Measurements from ENCODE around the gene ABHD17A.
A peak's percentile ranks its signal among the peaks of the same experiment; 100 is the strongest.
"Not testable (repeated sequence)": the region's sequence is repeated elsewhere in the genome, so short reads cannot be mapped to it uniquely, and the experiment has no call there.

Gene ABHD17A

GRCh38 chr19:1880611-1881392, 4.5 kb downstream of the ABHD17A start:
- DNase-seq (ENCODE audit: low spot score) = no peak

- not testable (repeated sequence) for DNase-seq (ENCODE audit: low spot score)
Observed at GRCh38 chr19:1879982-1880381, 5.3 kb downstream of the ABHD17A start.

- not testable (repeated sequence) for DNase-seq (ENCODE audit: low spot score)
Observed at GRCh38 chr19:1878583-1878982, 6.7 kb downstream of the ABHD17A start.

GRCh38 chr19:1877280-1877660, 8.0 kb downstream of the ABHD17A start:
- not testable (repeated sequence) for DNase-seq (ENCODE audit: low spot score)

DNA sequence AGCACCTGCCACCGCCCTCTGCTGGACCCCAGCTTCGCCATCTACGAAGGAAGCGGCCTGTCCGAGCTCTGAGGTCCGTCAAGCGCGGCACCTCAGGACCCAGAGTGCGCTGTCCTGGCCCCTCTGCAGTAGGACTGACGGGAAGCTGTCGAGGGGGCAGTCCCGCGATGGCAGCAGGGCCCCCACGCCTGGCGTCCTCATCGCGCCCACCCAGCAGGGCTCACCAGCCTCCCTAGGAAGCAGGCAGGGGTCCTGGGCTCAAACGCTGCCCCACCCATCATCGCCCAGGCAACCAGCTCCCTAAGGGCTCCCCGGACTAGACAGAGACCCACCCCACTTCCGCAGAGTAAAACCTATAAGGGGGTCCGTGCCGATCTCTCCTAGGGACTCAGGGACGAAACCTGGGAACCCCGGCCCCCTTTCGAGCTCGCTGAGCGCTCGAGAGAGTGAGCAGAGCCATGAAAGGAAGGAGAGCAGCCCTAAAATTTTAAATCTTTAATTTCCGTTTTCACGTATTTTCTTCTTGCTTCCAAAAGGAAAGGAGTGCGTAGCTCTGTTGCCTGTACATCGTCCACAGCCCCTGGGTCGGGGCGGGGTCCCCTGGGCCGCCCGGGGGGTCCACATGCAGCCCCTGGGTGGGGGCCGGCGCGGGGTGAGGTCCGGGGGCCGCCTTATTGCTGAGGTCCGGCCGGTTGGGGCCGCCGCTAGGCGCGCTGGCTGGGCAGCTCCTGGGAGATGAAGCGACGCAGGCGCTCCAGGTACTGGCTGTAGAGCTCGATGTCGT, 8.6 kb downstream of the ABHD17A start:
- DNase-seq (ENCODE audit: low spot score) = not testable (repeated sequence)

GRCh38 chr19:1875646-1876495, 9.4 kb downstream of the ABHD17A start:
- DNase-seq (ENCODE audit: low spot score) = peak; percentile 93

GRCh38 chr19:1875265-1875645, 10.0 kb downstream of the ABHD17A start:
- not testable (repeated sequence) for DNase-seq (ENCODE audit: low spot score)

DNA sequence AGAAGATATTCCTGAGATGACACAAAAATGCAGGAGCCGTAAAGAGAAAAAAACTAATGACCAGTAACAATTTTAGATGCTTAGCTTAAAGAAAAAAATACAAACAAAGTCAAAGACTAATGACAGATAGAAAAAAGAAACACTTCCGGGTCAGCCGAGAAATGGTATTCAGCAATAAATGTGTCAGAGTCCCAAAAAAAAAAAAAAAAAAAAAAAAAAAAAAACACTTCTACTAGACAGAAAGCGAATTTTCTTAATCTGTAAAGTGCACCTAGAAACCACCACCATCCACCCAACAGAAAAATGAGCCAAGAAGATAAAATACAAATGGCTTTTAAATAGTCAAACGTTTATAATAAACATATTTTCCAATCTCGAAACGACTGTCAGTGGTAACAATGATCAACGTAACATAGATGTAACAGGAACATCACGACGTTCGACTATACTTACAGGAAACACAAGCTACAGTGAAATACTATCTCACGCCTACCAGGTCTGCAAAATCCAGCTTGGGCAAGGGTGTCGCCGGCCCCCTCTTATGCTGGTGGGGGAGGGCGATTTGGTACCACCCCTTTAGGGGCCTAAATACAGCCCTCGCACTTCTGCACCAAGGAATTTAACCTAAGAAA, 10.6 kb downstream of the ABHD17A start:
- no peak for DNase-seq (ENCODE audit: low spot score)

- no peak for DNase-seq (ENCODE audit: low spot score)
Observed at GRCh38 chr19:1873524-1874473, 11.5 kb downstream of the ABHD17A start.

- no peak for DNase-seq (ENCODE audit: low spot score)
Observed at GRCh38 chr19:1872807-1873523, 12.3 kb downstream of the ABHD17A start.

- DNase-seq (ENCODE audit: low spot score) = no peak
Observed at GRCh38 chr19:1871630-1872029, 13.7 kb downstream of the ABHD17A start.

GRCh38 chr19:1871140-1871597, 14.1 kb downstream of the ABHD17A start:
- DNase-seq (ENCODE audit: low spot score) = no peak

DNA sequence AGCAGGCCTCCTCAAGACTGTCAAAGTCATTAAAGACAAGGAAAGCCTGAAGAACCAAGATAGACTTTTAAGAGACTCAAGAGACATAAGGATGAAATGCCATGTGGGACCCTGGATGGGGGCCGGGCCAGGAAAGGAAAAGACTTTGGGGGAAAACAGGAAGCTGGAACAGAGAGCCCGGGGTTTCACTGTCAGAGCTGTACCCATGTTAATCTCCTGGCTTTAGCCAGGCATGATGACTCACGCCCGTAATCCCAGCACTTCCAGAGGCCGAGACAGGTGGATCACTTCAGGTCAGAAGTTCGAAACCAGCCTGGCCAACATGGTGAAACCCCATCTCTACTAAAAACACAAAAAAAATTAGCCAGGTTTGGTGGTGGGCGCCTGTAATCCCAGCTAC, 16.3 kb downstream of the ABHD17A start:
- no peak for DNase-seq (ENCODE audit: low spot score)

DNA sequence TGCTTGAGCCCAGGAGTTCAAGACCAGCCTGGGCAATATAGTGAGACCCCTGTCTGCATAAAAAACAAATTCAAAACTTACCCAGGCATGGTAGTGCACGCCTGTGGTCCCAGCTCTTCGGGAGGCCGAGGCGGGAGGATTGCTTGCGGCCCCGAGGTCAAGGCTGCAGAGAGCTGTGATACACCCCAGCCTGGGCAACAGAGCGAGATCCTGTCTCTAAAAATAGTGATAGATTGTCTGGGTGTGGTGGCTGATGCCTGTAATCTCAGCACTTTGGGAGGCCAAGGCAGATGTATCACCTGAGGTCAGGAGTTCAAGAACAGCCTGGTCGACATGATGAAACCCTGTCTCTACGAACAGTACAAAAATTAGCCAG, 18.0 kb downstream of the ABHD17A start:
- no peak for DNase-seq (ENCODE audit: low spot score)

- no peak for DNase-seq (ENCODE audit: low spot score)
Observed at GRCh38 chr19:1866693-1867348, 18.5 kb downstream of the ABHD17A start.

DNA sequence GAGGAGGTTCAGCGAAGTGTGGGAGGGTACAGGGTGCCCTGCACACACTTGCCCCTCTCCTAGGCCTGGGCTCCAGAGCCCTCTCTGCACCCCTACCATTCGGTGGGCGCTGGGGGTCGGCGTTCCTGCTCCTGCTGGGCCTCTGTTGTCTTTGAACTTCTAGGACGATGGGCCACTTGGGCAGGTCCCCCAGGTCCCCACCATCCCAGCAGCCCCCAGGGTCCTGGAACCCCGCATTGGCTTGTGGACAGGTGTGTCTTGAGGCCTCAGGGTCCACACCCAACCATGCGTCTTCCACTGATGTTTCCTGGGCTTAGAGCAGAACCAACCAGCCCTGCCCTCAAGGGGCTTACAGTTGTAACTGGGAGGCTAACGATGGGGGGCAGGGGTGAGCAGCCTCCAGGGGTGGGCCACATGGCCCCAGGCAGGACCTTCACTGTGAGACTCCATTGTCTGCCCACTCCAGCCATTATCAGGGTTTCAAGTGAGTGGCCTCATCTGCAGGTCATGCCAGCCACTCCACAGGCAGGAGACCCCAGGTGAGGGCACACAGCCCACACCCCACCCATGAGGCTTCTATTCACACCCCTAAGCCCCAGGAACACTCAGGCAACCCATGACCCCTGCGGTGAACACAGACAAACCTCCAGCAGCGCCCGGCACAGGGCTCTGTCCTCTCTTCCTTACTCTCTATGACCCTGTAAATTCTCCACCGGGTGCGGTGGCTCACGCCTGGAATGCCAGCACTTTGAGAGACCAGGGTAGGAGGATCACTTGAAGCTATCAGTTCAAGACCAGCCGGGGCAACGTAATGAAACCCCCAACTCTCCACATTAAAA, 19.9 kb downstream of the ABHD17A start:
- no peak for DNase-seq (ENCODE audit: low spot score)

GRCh38 chr19:1864480-1865171, 20.7 kb downstream of the ABHD17A start:
- DNase-seq (ENCODE audit: low spot score) = peak; percentile 89

Data from AG20443 (cell line).